GM18519 (cell line): ENCODE data around the gene MTX3.

Experiments used
- ATAC-seq: cut with Tn5 transposase; IDR thresholded peaks from one replicate; pipeline ENCODE4 v1.9.1; 2021; ENCODE audit warnings: mild to moderate bottlenecking, moderate library complexity; ENCODE audit not compliant: unreplicated experiment, low FRiP score

The MTX3 gene

DNA sequence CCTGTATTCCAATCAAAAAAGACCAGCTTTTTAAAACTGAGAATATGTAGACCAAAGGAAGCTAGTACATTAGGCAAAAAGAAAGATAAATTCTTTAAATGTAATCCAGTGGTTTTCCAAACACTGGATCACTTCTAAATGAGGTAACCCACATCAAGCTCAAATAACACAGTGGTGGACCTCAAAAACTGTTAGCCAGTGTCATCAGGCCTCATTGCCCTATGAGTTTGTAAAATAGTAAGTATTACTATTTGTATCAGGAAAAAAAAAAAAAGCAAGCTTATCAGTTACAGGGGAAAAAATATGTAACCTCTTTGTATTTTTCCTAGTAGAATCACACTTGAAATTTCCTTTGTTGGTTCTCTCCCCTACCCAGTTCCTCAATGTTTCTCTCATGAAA is 6.7 kb downstream of the MTX3 start:
- no peak for ATAC-seq

- ATAC-seq: no peak
These were observed 7.4 kb downstream of the MTX3 start for GRCh38 chr5:79983618-79984017.

- ATAC-seq: no peak
These were observed 8.9 kb downstream of the MTX3 start for GRCh38 chr5:79982136-79982535.

- no peak for ATAC-seq
These were observed 14.1 kb downstream of the MTX3 start for GRCh38 chr5:79976759-79977515.

DNA sequence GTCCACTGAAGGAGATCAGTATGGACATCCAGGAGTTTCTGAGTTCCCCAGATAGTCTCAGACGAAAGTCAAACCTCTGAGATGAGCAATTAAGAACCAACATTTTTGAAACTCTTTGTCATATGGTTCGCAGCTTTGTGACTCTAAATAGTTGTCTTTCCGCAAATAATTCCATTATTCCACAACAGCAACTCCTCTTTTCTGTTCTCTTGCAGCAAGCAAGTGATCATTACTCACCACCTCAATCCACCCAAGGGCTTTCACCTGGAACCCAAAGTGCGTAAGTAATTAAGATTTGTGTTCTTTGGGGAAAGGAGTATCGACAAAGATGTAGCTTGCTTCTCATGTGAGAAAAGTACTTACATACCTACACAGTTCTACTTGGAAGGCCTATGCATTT is 15.6 kb downstream of the MTX3 start:
- no peak for ATAC-seq

- no peak for ATAC-seq
These were observed 16.2 kb downstream of the MTX3 start for GRCh38 chr5:79974886-79975285.

DNA sequence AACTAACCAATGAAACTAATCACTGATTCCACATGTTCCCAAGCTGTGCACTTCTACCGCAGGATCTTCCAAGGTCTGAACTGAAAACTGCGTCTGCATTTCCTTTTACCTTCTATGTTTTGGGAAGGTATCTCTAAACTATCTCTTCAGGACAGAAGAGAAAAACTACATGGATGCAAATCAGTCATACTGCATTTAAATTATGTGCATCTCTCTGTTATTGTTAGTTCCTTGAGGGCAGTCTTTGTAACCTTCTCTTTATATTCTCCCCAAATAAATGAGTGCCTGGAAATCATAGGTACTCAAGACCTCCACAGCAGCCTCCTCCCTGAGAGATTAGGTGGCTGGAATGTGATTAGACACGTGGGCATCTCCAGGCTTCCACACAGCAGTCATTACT is 17.1 kb downstream of the MTX3 start:
- ATAC-seq: no peak

DNA sequence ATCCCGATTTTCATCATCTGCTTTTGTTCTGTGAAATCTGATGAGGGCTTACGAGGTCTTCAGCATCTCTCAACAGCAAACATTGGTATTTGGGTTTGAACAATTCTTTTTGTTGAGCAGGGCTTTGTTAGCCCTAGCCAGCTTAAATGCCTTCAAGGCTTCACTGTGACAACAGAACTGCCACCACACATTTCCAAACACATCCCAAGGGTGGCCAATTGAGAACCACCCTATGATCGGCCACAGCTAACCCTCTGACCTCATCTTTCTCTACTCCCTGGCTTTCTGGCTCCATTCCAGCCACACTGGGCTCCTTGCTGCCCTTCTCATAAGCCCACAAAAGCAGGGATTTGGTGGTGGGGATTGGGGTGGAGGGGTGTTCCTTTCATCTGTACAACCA is 17.6 kb downstream of the MTX3 start:
- no peak for ATAC-seq

GRCh38 chr5:79971156-79971555 is 19.9 kb downstream of the MTX3 start:
- no peak for ATAC-seq

DNA sequence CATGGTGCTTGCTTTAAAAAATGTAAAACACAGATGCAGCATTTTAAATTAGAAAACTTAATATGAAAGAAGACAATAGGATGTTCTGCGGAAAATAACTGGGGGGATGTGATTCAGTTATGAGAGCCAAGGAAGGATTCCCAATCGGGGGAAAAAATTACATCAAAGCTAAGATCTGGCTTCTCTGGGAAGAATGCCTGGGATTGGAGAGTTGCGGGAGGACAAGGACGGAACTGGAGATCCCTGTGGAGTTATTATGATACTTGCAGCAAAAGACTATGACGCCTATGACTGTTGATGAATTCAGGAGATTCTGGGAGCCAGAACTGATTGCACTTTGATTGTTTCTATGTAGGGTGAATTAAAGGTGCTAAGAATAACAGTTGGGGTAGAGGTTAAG is 24.6 kb downstream of the MTX3 start:
- ATAC-seq: no peak

- no peak for ATAC-seq
These were observed 26.9 kb downstream of the MTX3 start for GRCh38 chr5:79964136-79964535.

DNA sequence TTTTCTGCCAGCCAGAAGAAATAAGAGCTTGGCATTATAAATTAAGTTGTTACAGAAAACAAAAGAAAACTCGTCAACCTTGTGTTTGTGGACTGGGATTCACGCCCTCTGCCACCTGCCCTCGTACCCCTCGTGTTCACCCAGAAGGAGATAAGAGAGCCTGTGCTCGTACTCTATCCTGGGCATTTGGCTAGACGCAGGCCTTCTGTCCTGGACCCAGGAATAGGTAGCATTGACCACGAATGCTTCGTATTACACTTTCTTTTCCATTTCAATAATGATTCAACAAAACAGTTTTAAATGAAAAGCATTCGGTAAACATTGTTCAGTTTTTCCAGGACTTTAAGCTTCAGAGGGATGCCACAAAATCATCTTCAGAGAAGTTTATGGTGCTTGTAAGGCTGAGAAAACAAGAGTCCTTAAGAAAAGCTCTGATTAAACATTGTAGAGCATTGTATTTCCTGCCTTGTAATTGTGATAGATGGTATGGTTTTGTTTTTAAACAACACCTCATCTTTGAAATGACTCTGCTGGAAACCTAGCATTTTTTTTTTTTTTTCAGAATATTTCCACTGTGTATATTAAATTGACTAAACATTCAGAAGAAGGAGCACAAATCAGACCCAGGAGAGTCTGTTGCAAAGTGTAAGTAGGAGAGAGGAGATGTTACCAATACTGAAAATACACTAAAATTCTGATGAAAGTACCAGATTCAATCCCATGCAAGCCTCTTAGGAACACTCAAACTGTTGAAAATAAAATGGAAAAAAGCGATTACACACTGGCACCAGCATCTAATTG is 27.6 kb downstream of the MTX3 start:
- no peak for ATAC-seq

- no peak for ATAC-seq
These were observed 28.4 kb downstream of the MTX3 start for GRCh38 chr5:79962575-79963222.

DNA sequence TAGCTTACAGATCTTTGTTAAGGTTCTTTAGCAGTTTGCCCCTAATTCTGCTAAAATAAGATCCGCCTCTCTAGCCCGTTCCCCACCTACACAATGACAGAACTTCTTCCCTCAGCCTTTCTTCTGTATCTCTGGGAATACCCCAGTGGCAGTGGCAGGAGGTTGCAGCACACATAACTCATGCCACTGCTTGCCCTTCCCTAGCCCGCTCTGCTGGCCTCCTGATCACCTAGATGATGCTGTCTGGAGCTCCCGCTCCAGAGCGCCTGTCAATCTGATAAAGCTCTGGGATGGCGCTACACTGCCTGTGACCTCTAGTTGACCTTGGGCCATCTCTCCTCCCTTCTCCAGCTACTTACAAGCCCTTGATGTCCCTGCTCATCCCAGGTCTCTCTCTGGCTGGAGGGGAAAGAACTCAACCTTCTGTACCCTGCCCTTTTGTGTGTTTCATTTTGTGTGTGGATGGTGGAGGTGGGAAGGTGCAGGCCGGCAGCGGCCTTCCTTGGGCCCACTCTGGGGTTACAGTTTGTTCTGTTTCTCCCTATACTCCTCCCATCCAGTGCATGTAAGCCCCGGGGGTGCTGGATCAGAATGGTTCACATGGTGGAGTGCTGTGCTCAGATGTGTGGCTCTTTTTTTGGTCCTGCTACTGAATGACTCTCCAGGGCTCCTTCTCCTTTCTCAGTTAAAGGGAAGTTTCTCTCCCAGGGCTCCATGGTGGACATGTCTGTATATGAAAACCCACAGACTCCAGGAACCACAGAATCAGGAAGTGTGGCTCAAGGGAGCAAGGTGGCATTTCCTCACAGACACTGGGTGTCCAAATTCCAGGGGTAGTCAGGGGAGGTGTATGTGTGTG is 29.1 kb downstream of the MTX3 start:
- ATAC-seq: no peak

DNA sequence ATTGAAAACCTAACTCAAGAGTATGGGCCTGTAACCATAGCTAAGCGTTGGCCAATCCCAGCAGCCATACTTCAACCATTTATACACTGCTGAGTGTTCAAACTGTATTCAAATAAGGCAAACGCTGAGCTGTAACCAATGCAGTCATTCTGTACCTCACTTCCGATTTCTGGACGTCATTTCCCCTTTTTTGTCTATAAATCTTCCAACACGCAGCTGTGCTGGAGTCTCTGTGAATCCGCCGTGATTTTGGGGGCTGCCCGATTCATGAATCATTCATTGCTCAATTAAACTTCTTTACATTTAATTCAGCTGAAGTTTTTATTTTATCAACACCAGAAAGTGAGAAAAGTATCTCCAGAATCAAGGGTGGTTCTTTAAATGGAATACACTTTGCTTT is 31.7 kb downstream of the MTX3 start:
- ATAC-seq: no peak

GRCh38 chr5:79955941-79956670 is 35.0 kb downstream of the MTX3 start:
- ATAC-seq: no peak

GRCh38 chr5:79955356-79955895 is 35.6 kb downstream of the MTX3 start:
- no peak for ATAC-seq

- ATAC-seq: no peak
These were observed 36.4 kb downstream of the MTX3 start for GRCh38 chr5:79954620-79955019.

DNA sequence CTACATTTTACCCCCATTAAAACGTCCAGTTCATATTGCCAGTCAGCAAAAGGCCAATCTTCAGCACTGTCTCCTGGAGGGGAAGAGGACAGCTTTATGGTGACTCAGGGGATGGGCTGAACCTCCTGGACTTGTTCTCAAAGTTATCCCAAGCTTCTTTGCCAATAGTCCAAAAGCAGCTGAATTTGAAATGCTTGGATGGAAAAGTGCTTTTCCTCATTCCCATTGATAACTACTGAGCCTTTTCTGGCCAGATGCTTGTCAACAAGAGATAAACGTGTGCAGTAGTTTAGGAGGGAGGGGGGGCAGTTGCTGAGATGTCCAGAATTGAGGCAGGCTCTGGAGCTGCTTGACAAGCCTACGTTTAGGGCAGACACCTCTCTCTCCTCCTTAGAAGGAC is 43.5 kb downstream of the MTX3 start:
- ATAC-seq: no peak

DNA sequence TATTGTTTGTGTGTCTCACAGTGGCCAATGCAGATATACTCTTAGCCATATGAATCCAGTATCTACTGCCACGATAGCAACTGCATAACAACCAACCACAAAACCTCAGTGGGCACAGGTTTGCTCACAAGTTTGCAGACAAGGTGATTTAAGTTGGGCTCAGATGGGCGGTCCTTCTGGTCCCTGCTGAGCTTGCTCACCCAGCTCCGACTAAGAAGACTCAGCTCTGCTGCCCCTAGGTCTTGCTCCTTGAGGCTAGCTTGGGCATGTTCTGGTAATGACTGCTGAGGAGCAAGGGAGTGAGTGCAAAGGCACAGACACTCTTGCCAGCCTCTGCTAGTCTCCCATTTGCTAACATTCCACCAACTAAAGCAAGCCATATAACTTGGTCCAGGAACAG is 52.6 kb downstream of the MTX3 start:
- no peak for ATAC-seq
